Neural cell (in vitro differentiated cells): ENCODE data around the gene TFEB. TPM values are rescaled to one million over a fixed set of nuclear protein-coding genes. Genes with fewer than 3 reads are reported as not detected.

ENCODE experiments used
- H2AFZ ChIP-seq: fragments of 200-600, 300-800 bp; sonication (generic), shearing (Covaris generic); 2 replicates; pipeline ENCODE4 v1.6.0; 2014; ENCODE audit warnings: low read depth, mild to moderate bottlenecking, antibody characterized with exemption, low read length, moderate library complexity
- H3F3A ChIP-seq: fragments of 200-600 bp; shearing (Covaris generic); 2 replicates; pipeline ENCODE4 v1.6.1; 2016; ENCODE audit warnings: mild to moderate bottlenecking, moderate library complexity, mixed read lengths, antibody characterized with exemption, low read length; ENCODE audit not compliant: insufficient read depth, poor library complexity, severe bottlenecking
- H3K27ac ChIP-seq: fragments of 200-600, 300-800 bp; sonication (generic), shearing (Covaris generic); 2 replicates; pipeline ENCODE4 v1.5.1; 2014; ENCODE audit warnings: mild to moderate bottlenecking, low read length, moderate library complexity
- H3K27me3 ChIP-seq: fragments of 300-800, 200-600 bp; sonication (generic), shearing (Covaris generic); 2 replicates; pipeline ENCODE4 v1.6.0; 2014; ENCODE audit warnings: mild to moderate bottlenecking, low read depth, low read length, moderate library complexity; ENCODE audit not compliant: insufficient read depth
- H3K36me3 ChIP-seq: fragments of 300-800, 200-600 bp; sonication (generic), shearing (Covaris generic); 2 replicates; pipeline ENCODE4 v1.5.1; 2014; ENCODE audit warnings: mild to moderate bottlenecking, antibody characterized with exemption, low read length, moderate library complexity; ENCODE audit not compliant: insufficient read depth
- H3K4me2 ChIP-seq: fragments of 300-800, 200-600 bp; sonication (generic), shearing (Covaris generic); 2 replicates; pipeline ENCODE4 v1.6.0; 2014; ENCODE audit warnings: mild to moderate bottlenecking, low read length
- H3K4me3 ChIP-seq: fragments of 300-800, 200-600 bp; sonication (generic), shearing (Covaris generic); 2 replicates; pipeline ENCODE4 v1.5.1; 2014; ENCODE audit warnings: mild to moderate bottlenecking, low read length, moderate library complexity
- H3K79me2 ChIP-seq: fragments of 200-600 bp; shearing (Covaris generic); replicated peaks from 2 replicates; pipeline ENCODE4 v1.6.0; 2014; ENCODE audit warnings: mild to moderate bottlenecking, low read length, moderate library complexity; ENCODE audit not compliant: insufficient read depth
- H3K9ac ChIP-seq: fragments of 300-800, 200-600 bp; sonication (generic), shearing (Covaris generic); 2 replicates; pipeline ENCODE4 v1.6.1; 2016; ENCODE audit warnings: mild to moderate bottlenecking, low read length, mixed read lengths
- H3K9me2 ChIP-seq: fragments of 200-600 bp; shearing (Covaris generic); 2 replicates; pipeline ENCODE4 v1.6.1; 2016; ENCODE audit warnings: mild to moderate bottlenecking, low read length, mixed read lengths; ENCODE audit not compliant: insufficient read depth
- H3K9me3 ChIP-seq: fragments of 200-600, 300-800 bp; sonication (generic), shearing (Covaris generic); 2 replicates; pipeline ENCODE4 v1.6.1; 2016; ENCODE audit warnings: mild to moderate bottlenecking, mixed run types, low read length, moderate library complexity, mixed read lengths
- H4K20me1 ChIP-seq: fragments of 200-600 bp; shearing (Covaris generic); 2 replicates; pipeline ENCODE4 v1.6.1; 2016; ENCODE audit warnings: mild to moderate bottlenecking, mixed run types; ENCODE audit not compliant: insufficient read depth
- CTCF ChIP-seq: fragments of 450-650 bp; IDR thresholded peaks from 2 replicates; pipeline ENCODE4 v1.5.1; 2014; ENCODE audit warnings: antibody characterized with exemption, mild to moderate bottlenecking, moderate library complexity; ENCODE audit not compliant: poor library complexity, severe bottlenecking
- EP300 ChIP-seq: fragments of 450-650 bp; conservative IDR thresholded peaks from 2 replicates; pipeline ENCODE4 v1.6.1; 2014; ENCODE audit warnings: antibody characterized with exemption, mild to moderate bottlenecking, moderate library complexity; ENCODE audit not compliant: poor library complexity, severe bottlenecking
- EZH2 ChIP-seq: fragments of 200-600, 300-800 bp; shearing (Covaris generic), sonication (generic); IDR thresholded peaks from 2 replicates; pipeline ENCODE4 v1.6.1; 2014; ENCODE audit warnings: antibody characterized with exemption, low read length, borderline replicate concordance, mild to moderate bottlenecking; ENCODE audit not compliant: insufficient read depth, poor library complexity, severe bottlenecking
- MXI1 ChIP-seq: fragments of 450-650 bp; conservative IDR thresholded peaks from 2 replicates; pipeline ENCODE4 v1.6.1; 2014; ENCODE audit warnings: antibody characterized with exemption, mild to moderate bottlenecking; ENCODE audit not compliant: poor library complexity, severe bottlenecking
- POLR2AphosphoS5 ChIP-seq: IDR thresholded peaks from 2 replicates; pipeline ENCODE4 v1.6.1; 2012
- RAD21 ChIP-seq: fragments of 450-650 bp; conservative IDR thresholded peaks from 2 replicates; pipeline ENCODE4 v1.6.1; 2014; ENCODE audit warnings: antibody characterized with exemption, mild to moderate bottlenecking, moderate library complexity
- REST ChIP-seq: IDR thresholded peaks from 2 replicates; pipeline ENCODE4 v1.6.1; 2012; ENCODE audit warnings: borderline replicate concordance
- SMC3 ChIP-seq: fragments of 450-650 bp; conservative IDR thresholded peaks from 2 replicates; pipeline ENCODE4 v1.6.1; 2014; ENCODE audit warnings: antibody characterized with exemption, mild to moderate bottlenecking, moderate library complexity; ENCODE audit not compliant: poor library complexity
- TAF1 ChIP-seq: IDR thresholded peaks from 2 replicates; pipeline ENCODE4 v1.6.1; 2012; ENCODE audit warnings: low read depth
- polyA plus RNA-seq: library from polyadenylated mRNA; depleted of rRNA; stranded (reverse); fragments of >200 nt; gene quantifications from 2 replicates; pipeline ENCODE4 v1.2.3, GENCODE V29; 2014

The TFEB gene
- polyA plus RNA-seq, 1 donor from 2014 or later, result 0.24 TPM

GRCh38 chr6:41743406-41744235 is 8.2 kb upstream of the TFEB start:
- no peaks in the 10 kb centered on the region for H3K36me3 ChIP-seq
- TF ChIP-seq POLR2AphosphoS5 (no peak), EZH2 (no peak), CTCF (no peak), SMC3 (no peak), TAF1 (no peak), MXI1 (no peak), EP300 (no peak), REST (no peak), RAD21 (no peak)
- no peaks in the 10 kb centered on the region for H3K27me3 ChIP-seq
- no peak overlapping the region for H3K9ac ChIP-seq
- H3K4me2 ChIP-seq, result no peak overlapping the region
- no peak overlapping the region for H2AFZ ChIP-seq
- H3K9me3 ChIP-seq, result no peaks in the 10 kb centered on the region
- no peaks in the 10 kb centered on the region for H4K20me1 ChIP-seq
- H3F3A ChIP-seq, result no peaks in the 10 kb centered on the region
- no peaks in the 10 kb centered on the region for H3K9me2 ChIP-seq
- no peak overlapping the region for H3K27ac ChIP-seq
- no peaks in the 10 kb centered on the region for H3K79me2 ChIP-seq
- H3K4me3 ChIP-seq, result no peak overlapping the region

GRCh38 chr6:41741625-41742490 is 6.5 kb upstream of the TFEB start:
- Histone ChIP-seq H3K36me3 (no peaks in the 10 kb centered on the region), H3K9me2 (no peaks in the 10 kb centered on the region), H4K20me1 (no peaks in the 10 kb centered on the region), H3K27ac (no peak overlapping the region), H3K79me2 (no peaks in the 10 kb centered on the region), H3K27me3 (no peaks in the 10 kb centered on the region), H3K4me3 (no peak overlapping the region), H3K9ac (no peak overlapping the region), H2AFZ (no peak overlapping the region), H3F3A (no peaks in the 10 kb centered on the region), H3K4me2 (no peak overlapping the region), H3K9me3 (no peaks in the 10 kb centered on the region)
- TF ChIP-seq REST (no peak), EZH2 (no peak), CTCF (no peak), RAD21 (no peak), POLR2AphosphoS5 (no peak), EP300 (no peak), SMC3 (no peak), TAF1 (no peak), MXI1 (no peak)
